HL-60/S4 treated with phorbol 12-myristate 13-acetate at 8.2 ng/mL for 4 days and 3 days (cell line): ENCODE measurements around the gene AGBL4.

ENCODE experiments used
- in situ Hi-C: fragments of 300-500 bp; cut with MboI; formaldehyde crosslinking; loops from 2 replicates; pipeline ENCODE4 v1.15.0; 2022; ENCODE audit warnings: low sequenced_read_pairs

Gene AGBL4

GRCh38 chr1:48784301-48784700, 1239.5 kb downstream of the AGBL4 start:
- in situ Hi-C loops: no loop called here

GRCh38 chr1:48777219-48777895, 1246.4 kb downstream of the AGBL4 start:
- in situ Hi-C loops: no loop called here

GRCh38 chr1:48776393-48777218, 1247.1 kb downstream of the AGBL4 start, which contains the start of gene BEND5:
Gene BEND5, minus strand, starts transcription at chr1:48776891. Its CDS starts 60 bp downstream, at chr1:48776831.
- in situ Hi-C loops: no loop called here

- in situ Hi-C loops: no loop called here
These were observed 1247.8 kb downstream of the AGBL4 start for GRCh38 chr1:48775831-48776392.

- in situ Hi-C loops: no loop called here
These were observed 1250.6 kb downstream of the AGBL4 start for GRCh38 chr1:48773133-48773532.

- in situ Hi-C loops: no loop called here
These were observed 1251.5 kb downstream of the AGBL4 start for GRCh38 chr1:48772211-48772610.

GRCh38 chr1:48771561-48771960, 1252.2 kb downstream of the AGBL4 start:
- in situ Hi-C loops: no loop called here

- in situ Hi-C loops: no loop called here
These were observed 1255.7 kb downstream of the AGBL4 start for GRCh38 chr1:48767975-48768510.

- in situ Hi-C loops: no loop called here
These were observed 1258.4 kb downstream of the AGBL4 start for GRCh38 chr1:48765335-48765734.

GRCh38 chr1:48761986-48762385, 1261.8 kb downstream of the AGBL4 start:
- in situ Hi-C loops: no loop called here

- in situ Hi-C loops: no loop called here
These were observed 1262.3 kb downstream of the AGBL4 start for GRCh38 chr1:48761411-48761810.

GRCh38 chr1:48760857-48761256, 1262.9 kb downstream of the AGBL4 start:
- in situ Hi-C loops: no loop called here

- in situ Hi-C loops: no loop called here
These were observed 1264.8 kb downstream of the AGBL4 start for GRCh38 chr1:48758976-48759375.

- in situ Hi-C loops: no loop called here
These were observed 1266.4 kb downstream of the AGBL4 start for GRCh38 chr1:48757363-48757762.

GRCh38 chr1:48756683-48757316, 1267.0 kb downstream of the AGBL4 start:
- in situ Hi-C loops: no loop called here

- in situ Hi-C loops: no loop called here
These were observed 1270.5 kb downstream of the AGBL4 start for GRCh38 chr1:48753293-48753692.

- in situ Hi-C loops: no loop called here
These were observed 1273.6 kb downstream of the AGBL4 start for GRCh38 chr1:48750109-48750508.

- in situ Hi-C loops: no loop called here
These were observed 1274.7 kb downstream of the AGBL4 start for GRCh38 chr1:48749068-48749467.

GRCh38 chr1:48746906-48747305, 1276.8 kb downstream of the AGBL4 start:
- in situ Hi-C loops: no loop called here

GRCh38 chr1:48744032-48744431, 1279.7 kb downstream of the AGBL4 start:
- in situ Hi-C loops: no loop called here

GRCh38 chr1:48743480-48743879, 1280.3 kb downstream of the AGBL4 start:
- in situ Hi-C loops: no loop called here
